Measurements from ENCODE around the gene CFAP74. TPM values are rescaled to one million over a fixed set of nuclear protein-coding genes. Genes with fewer than 3 reads are reported as not detected.
A peak's percentile ranks its signal among the peaks of the same experiment; 100 is the strongest.

Gene CFAP74
- total and polyA plus RNA-seq, 2 of the 13 experiments (the other 11 are each of a cell fraction or from before 2014, with no cell fraction given), result 0.27 to 0.62 TPM

GRCh38 chr1:1919304-1920056, 84.1 kb downstream of the CFAP74 start (continued):
- TF ChIP-seq ZNF274 (CRISPR knock-in tag; IDR thresholded peaks at IDR 0.05) (peak; percentile 53), BHLHE40 (IDR thresholded peaks at IDR 0.05; ENCODE audit: low read length) (0 out of 2 replicates have a peak, but pooled peaks have one; percentile 10), SP140L (CRISPR knock-in tag; IDR thresholded peaks at IDR 0.05; ENCODE audit: borderline replicate concordance) (0 out of 2 replicates have a peak, but pooled peaks have one; percentile 19), RFXAP (CRISPR knock-in tag; IDR thresholded peaks at IDR 0.05; ENCODE audit: borderline replicate concordance) (peak; percentile 85; the same call in 1 of the 2 replicates), NR3C1 (CRISPR knock-in tag; IDR thresholded peaks at IDR 0.05) (no peak), SAP130 (CRISPR knock-in tag; IDR thresholded peaks at IDR 0.05; ENCODE audit: low read depth) (peak; percentile 76), DNMT3B (CRISPR knock-in tag; conservative IDR thresholded peaks at IDR 0.05) (no peak), ZNF747 (CRISPR knock-in tag; IDR thresholded peaks at IDR 0.05; ENCODE audit: borderline replicate concordance) (no peak), ZNF567 (CRISPR knock-in tag; IDR thresholded peaks at IDR 0.05; ENCODE audit: borderline replicate concordance) (0 out of 2 replicates have a peak, but pooled peaks have one; percentile 55), POLR2AphosphoS5 (IDR thresholded peaks at IDR 0.05; ENCODE audit: low read depth, low read length) (peak; percentile 91), E2F5 (CRISPR knock-in tag; conservative IDR thresholded peaks at IDR 0.05) (no peak), FOSL1 (CRISPR knock-in tag; IDR thresholded peaks at IDR 0.05; ENCODE audit: borderline replicate concordance) (no peak), KIAA2018 (CRISPR knock-in tag; IDR thresholded peaks at IDR 0.05; ENCODE audit: borderline replicate concordance) (no peak), THAP7 (CRISPR knock-in tag; IDR thresholded peaks at IDR 0.05) (peak; percentile 68; the same call in 1 of the 2 replicates), HDAC6 (IDR thresholded peaks at IDR 0.05; ENCODE audit: low read depth, low read length) (no peak), MEF2D (CRISPR knock-in tag; IDR thresholded peaks at IDR 0.05) (peak; percentile 62)

Data from HepG2 (cell line).